Stimulated activated CD4-positive, alpha-beta T cell treated with anti-CD3 and anti-CD28 coated beads, TNF-alpha, amount 100 ng/mL, for 4 hours (primary cell): ENCODE results near the gene WWC2.
"Not testable (repeated sequence)": the region's sequence is repeated elsewhere in the genome, so short reads cannot be mapped to it uniquely, and the experiment has no call there.

Experiments used
- DNase-seq, 3 experiments: peaks; one replicate each; pipeline ENCODE4 v3.0.0-alpha.2; 2020; ENCODE audit warnings: low read depth in 3 of 3

Gene WWC2

GRCh38 chr4:183299464-183299863 is 200.4 kb downstream of the WWC2 start:
- DNase-seq = no peak

GRCh38 chr4:183300070-183300469 is 201.0 kb downstream of the WWC2 start:
- DNase-seq = no peak

- DNase-seq = no peak
These were observed 201.6 kb downstream of the WWC2 start for GRCh38 chr4:183300655-183301054.

DNA sequence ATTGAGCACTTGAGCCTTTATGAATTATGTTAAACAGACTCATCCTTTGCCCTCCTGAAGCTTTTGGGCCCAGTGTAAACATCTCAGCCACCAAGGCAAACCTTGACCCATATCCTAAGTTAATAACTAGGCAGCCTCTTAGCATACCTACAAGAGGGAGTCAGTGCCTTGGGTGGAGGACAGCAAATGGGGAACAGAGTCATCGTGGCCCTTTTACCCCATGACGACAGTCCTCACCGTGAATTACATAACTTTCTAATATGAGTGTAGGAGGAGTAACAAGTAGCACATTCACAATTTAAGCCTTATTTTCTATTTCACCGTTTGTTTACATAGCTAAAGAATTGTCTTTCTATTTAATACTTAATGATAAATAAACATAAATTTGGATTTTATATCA is 204.2 kb downstream of the WWC2 start:
- DNase-seq = no peak

DNA sequence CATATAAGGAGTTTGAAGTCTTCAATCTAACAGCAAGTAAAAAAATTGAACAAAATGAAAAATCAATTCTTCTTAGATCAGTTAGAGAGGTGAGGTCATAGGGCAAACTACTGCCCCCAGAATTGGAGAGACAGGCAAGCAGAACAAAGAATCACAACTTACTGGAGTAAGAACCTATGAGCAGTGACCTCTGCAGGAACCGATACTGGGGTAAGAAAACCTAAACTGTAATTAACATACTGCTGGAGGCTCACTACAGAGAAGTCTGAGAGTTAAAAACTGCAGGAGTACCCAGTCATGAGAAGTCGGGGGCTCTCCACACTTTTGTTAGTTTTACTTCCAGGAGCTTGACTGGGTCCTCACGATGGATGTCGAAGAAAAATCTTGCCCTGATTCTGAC is 205.0 kb downstream of the WWC2 start:
- no peak for DNase-seq

DNA sequence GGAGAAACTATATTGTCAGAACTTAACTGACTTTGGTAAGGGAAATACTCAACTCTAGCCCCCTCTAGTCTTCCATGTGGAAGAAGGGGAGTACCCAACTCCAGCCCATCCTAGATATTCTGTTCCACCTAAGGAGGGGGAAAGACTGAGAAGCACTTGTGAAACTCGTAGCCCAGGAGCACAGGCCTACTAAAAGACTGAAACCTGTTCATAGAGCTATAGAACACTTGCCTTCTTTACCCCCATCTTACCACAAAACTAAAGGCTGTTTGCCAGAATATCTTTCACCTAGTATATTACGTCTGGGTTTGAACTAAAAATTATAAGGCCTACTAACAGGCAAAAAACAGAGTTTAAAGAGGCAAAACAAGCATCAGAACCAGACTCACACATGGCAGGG is 205.5 kb downstream of the WWC2 start:
- no peak for DNase-seq

- no peak for DNase-seq
These were observed 207.8 kb downstream of the WWC2 start for GRCh38 chr4:183306811-183307210.

DNA sequence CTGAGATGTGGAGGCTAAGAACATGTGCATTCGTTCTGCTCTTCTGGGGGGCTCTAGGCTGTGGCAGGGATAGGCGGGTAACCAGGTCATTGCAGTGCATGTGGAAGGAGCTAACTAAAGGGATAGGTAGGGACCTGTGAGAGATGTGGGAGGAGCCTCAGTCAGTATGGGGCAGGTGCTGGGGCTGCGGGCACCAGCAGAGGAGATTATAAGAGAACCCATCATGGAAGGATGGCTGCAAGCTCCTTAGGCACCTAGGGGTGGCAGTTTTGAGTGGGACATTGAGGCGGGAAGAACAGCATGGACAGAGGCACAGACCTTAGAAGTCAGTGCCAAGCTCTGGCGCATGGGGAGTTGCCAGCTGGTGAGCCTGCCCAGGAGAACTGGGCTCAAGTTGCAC is 213.8 kb downstream of the WWC2 start:
- no peak for DNase-seq

- no peak for DNase-seq
These were observed 215.3 kb downstream of the WWC2 start for GRCh38 chr4:183314336-183314735.

DNA sequence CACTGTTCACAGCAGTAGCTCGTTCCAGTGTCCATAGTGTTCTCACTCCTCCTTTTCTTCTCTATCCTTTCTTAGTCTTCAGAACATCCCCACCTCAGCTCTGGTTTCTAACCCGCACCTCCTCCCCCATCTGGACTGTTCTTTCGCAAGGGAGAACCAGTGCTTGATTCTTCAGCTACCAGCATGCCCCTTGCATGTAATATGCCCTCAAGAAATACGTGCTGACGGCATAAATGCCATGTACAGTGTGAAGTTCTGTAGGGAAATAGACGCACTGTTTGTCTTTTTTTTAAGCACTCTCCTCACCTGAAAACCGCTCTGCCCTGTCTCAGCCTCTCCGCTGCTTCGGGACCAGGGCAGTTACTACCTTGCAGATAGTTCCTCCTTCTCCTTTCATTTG is 215.7 kb downstream of the WWC2 start:
- no peak for DNase-seq

DNA sequence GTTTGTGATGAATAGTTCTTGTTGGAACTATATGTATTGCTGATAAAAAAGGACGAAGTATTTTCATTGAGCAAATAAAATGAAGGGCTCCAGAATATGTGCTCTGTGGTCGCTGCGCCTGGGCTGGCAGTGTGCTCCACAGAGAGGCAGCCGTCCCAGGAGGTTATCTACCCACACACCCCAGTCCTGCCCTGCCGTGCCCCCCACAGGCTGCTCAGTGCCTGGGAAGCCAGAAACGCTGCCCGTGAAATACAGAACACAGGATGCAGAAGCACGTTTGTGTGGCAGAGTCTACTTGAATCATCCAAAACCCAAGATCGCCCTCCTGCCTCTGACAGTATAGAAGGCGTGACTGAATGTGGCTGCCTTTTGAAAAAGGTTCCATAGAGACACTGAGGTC is 219.6 kb downstream of the WWC2 start:
- no peak for DNase-seq

DNA sequence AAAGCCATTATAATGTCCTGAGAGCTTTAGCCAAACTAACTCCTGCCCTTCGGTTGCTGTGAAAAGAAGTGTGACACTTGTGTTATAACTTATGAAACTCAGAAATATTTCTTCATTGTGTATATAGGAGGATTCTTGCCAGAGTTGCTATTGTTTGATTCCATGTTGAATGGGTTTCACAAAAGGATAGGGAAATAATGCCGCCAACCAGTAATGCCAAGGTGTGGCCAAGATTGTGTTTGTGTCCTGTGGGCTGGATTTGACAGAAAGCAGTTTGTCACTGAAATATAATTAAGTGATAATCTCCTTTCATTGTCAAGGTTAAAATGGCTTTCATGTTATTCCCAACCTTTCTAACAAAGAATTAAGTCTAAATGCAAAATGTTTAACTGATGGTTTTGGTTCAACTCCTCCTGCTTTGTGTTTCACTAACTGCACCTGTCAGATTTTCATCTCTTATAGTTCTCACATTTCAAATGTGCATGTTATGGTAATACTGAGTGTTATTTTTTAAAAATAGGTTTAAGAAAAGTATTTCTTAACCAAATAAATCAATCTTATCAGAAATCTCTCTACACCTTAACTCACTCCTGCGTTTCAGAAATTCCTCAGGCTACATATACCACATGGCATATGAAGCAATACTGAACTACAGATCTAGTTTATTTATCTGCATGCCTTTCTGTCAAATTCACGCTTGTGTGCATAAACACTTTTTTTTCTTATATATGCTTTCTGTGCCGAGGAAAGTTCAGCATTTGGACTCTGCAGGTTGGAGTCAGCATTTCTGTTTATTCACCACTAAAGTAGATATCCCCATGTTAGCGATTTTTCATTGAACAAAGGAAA is 221.4 kb downstream of the WWC2 start, which contains the start of gene CLDN22:
Gene CLDN22 (minus strand): TSS at position 66 of the 849 bp plus-strand sequence. CDS start 58 bp downstream, at position 8.
- DNase-seq = no peak

- DNase-seq = no peak
These were observed 222.0 kb downstream of the WWC2 start for GRCh38 chr4:183321079-183321478.

DNA sequence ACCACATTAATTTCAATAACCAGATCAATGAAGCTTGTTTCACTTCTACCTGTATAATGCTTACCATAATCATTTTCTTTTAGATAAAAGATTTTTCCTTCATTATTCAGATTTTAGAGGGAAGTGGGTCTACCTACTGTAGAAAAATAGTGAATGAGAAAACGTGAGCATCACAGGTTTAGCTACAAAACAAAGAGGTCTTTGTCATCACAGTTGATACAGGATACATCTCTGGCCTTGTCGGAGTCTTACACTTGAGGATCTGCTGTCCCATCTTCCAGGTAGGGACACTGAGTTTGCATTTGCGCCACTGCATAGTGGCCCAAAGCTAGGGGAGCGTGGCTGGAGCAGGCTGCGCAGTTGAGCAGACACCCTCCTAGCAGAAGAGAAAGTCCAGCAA is 222.5 kb downstream of the WWC2 start:
- DNase-seq = no peak

- no peak for DNase-seq
These were observed 223.3 kb downstream of the WWC2 start, which contains the start of gene CLDN24 for GRCh38 chr4:183322326-183322725. Gene CLDN24, minus strand, starts transcription at chr4:183322426. Its CDS starts 0 bp downstream, at chr4:183322426.

GRCh38 chr4:183323295-183323694 is 224.2 kb downstream of the WWC2 start:
- no peak for DNase-seq

- DNase-seq = not testable (repeated sequence)
These were observed 225.0 kb downstream of the WWC2 start for GRCh38 chr4:183324056-183324455.

DNA sequence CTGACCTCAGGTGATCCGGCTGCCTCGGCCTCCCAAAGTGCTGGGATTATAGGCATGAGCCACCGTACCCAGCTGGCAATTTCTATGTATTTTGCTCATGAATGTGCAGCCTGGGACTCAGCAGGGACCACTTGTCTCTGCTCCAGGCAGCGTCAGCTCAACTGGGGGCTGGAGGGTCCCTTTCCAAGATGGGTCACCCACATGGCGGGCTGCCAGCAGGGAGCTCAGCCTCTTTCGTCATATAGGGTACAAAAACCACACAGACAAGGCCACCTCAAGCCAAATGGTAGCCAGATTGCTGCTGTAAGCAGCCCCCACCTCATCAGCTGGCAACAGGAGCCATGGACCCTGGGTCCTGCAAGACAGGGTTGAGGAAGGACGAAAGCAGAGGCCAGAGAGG is 225.6 kb downstream of the WWC2 start:
- no peak for DNase-seq

DNA sequence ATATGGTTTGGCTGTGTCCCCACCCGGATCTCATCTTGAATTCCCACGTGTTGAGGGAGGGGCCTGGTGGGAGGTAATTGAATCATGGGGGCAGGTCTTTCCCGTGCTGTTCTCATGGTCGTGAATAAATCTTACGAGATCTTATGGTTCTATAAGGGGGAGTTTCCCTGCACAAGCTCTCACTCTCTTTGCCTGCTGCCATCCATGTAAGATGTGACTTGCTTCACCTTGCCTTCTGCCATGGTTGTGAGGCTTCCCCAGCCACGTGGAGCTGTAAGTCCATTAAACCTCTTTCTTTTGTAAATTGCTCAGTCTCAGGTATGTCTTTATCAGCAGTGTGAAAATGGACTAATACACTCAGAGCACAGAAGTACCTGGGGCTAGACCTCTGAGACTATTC is 227.3 kb downstream of the WWC2 start:
- DNase-seq = not testable (repeated sequence)

DNA sequence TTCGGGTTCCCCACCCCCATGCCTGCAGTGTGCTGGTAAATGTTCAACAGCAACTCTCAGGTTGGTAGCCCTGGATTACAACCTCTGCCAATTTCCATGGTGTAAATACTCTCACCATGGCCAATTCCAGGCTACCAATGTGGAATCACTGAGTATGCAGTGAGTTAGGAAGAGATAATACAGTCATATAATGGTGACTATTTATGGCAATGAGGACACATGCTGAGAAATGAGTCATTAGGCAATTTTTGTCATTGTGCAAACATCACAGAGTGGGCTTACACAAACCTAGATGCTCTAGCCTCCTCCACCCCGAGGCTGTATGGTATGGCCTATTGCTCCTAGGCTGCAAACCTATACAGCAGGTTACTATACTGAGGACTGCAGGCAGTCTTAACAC is 227.8 kb downstream of the WWC2 start:
- DNase-seq = no peak

GRCh38 chr4:183327827-183328226 is 228.8 kb downstream of the WWC2 start:
- DNase-seq = no peak

DNA sequence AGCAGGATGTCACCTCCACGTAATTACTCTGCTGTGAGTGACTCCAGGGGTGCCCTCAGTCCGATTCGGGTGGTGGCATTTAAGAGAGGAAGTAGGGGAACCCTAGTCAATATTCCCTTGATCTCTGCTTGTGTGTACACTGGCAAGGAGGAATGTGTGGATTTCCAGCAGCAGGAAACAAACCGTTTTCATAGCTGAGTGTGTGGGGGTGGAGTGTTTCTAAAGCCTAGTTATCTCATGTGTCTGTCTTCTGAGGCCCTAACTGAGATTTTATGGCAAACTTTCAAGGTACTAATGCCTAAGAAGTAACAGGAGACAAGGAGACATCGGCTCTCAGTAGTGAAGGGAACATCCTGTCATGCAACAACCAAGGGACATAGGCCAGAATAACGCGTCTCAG is 229.8 kb downstream of the WWC2 start:
- no peak for DNase-seq

DNA sequence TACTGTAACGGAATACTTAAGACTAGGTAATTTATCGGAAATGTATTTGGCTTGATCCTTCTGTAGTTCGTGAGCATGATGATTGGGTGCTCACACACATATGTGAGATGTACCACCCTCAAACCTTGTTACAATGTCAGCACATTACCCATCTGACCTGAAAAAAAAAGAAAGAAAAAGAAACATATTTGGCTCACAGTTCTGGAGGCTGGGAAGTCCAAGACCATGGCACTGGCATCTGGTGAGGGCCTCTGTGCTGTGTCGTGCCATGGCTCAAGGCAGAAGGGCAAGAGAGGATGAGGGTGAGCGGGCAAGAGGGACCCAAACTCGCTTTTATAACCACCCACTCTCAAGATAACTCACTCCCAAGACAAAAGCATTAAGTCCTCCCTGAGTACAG is 230.2 kb downstream of the WWC2 start:
- no peak for DNase-seq
